GM23248 (cell line): ENCODE results near the gene ARHGAP25. TPM values are rescaled to one million over a fixed set of nuclear protein-coding genes. Genes with fewer than 3 reads are reported as not detected.

Source experiments
- DNase-seq: peaks from one replicate; pipeline ENCODE4 v3.0.0-alpha.2; 2015
- H2AFZ ChIP-seq: fragments of 200-600 bp; sonication (generic); 2 replicates; pipeline ENCODE4 v1.6.1; 2016; ENCODE audit warnings: antibody characterized with exemption
- H3F3A ChIP-seq: fragments of 200-600 bp; sonication (generic); 2 replicates; pipeline ENCODE4 v1.6.1; 2016; ENCODE audit warnings: mild to moderate bottlenecking, antibody characterized with exemption, mixed run types; ENCODE audit not compliant: insufficient read depth
- H3K27ac ChIP-seq: fragments of 200-600 bp; sonication (generic); 2 replicates; pipeline ENCODE4 v1.5.1; 2016; ENCODE audit warnings: mild to moderate bottlenecking
- H3K27me3 ChIP-seq: fragments of 200-600 bp; sonication (generic); replicated peaks from 2 replicates; pipeline ENCODE4 v1.6.1; 2016; ENCODE audit warnings: mild to moderate bottlenecking; ENCODE audit not compliant: insufficient read depth
- H3K36me3 ChIP-seq: fragments of 200-600 bp; sonication (generic); 2 replicates; pipeline ENCODE4 v1.6.1; 2016; ENCODE audit warnings: low read depth, mild to moderate bottlenecking
- H3K4me1 ChIP-seq: fragments of 200-600 bp; sonication (generic); 2 replicates; pipeline ENCODE4 v1.6.1; 2016; ENCODE audit warnings: mild to moderate bottlenecking; ENCODE audit not compliant: insufficient read depth
- H3K4me2 ChIP-seq: fragments of 200-600 bp; sonication (generic); one replicate; pipeline ENCODE4 v1.6.1; 2016; ENCODE audit warnings: mild to moderate bottlenecking; ENCODE audit not compliant: unreplicated experiment
- H3K4me3 ChIP-seq: fragments of 200-600 bp; sonication (generic); 2 replicates; pipeline ENCODE4 v1.5.1; 2016; ENCODE audit warnings: mild to moderate bottlenecking
- H3K79me2 ChIP-seq: fragments of 200-600 bp; sonication (generic); 2 replicates; pipeline ENCODE4 v1.6.1; 2016; ENCODE audit warnings: mild to moderate bottlenecking; ENCODE audit not compliant: insufficient read depth
- H3K9ac ChIP-seq: fragments of 200-600 bp; sonication (generic); 2 replicates; pipeline ENCODE4 v1.6.1; 2016; ENCODE audit warnings: mild to moderate bottlenecking
- H3K9me2 ChIP-seq: fragments of 200-600 bp; sonication (generic); 2 replicates; pipeline ENCODE4 v1.6.1; 2016; ENCODE audit warnings: mixed run types, mild to moderate bottlenecking, moderate library complexity; ENCODE audit not compliant: insufficient read depth
- H3K9me3 ChIP-seq: fragments of 200-600 bp; sonication (generic); one replicate; pipeline ENCODE4 v1.6.1; 2017; ENCODE audit warnings: low read depth
- H4K20me1 ChIP-seq: fragments of 200-600 bp; sonication (generic); 2 replicates; pipeline ENCODE4 v1.6.0; 2016; ENCODE audit not compliant: insufficient read depth
- EZH2 ChIP-seq: fragments of 200-600 bp; sonication (generic); IDR thresholded peaks from 2 replicates; pipeline ENCODE4 v1.6.1; 2018; ENCODE audit warnings: antibody characterized with exemption, mild to moderate bottlenecking; ENCODE audit not compliant: insufficient read depth, poor library complexity, severe bottlenecking
- EZH2phosphoT487 ChIP-seq: fragments of 200-600 bp; sonication (generic); IDR thresholded peaks from 2 replicates; pipeline ENCODE4 v1.6.1; 2018; ENCODE audit warnings: antibody characterized with exemption, moderate library complexity, mild to moderate bottlenecking, low read depth; ENCODE audit not compliant: insufficient read depth
- WGBS, 2 experiments: methylation state at CpG; one replicate each; pipeline ENCODE4 v1.1.6; 2015 to 2017; ENCODE audit warnings: low lambda C conversion rate in 2 of 2, low coverage in 1 of 2; ENCODE audit errors: missing lambda C conversion rate in 2 of 2; 5-methylcytosine and 5-hydroxymethylcytosine counted together
- in situ Hi-C: fragments of 300-500 bp; cut with MboI; formaldehyde crosslinking; loops from 2 replicates; pipeline ENCODE4 v1.15.0; 2020
- polyA plus RNA-seq: library from polyadenylated mRNA; unstranded; fragments of >200 nt; fragmentation: Nextera tagmentation; extraction: Ambion mirVana; gene quantifications from 2 replicates; pipeline ENCODE4 v1.2.1, GENCODE V29; 2016
- total RNA-seq: library from RNA; depleted of rRNA; stranded (reverse); fragments of >200 nt; shearing (Covaris generic); gene quantifications from 2 replicates; pipeline ENCODE4 v1.2.3, GENCODE V29; 2014

Gene ARHGAP25
- total and polyA plus RNA-seq, 2 experiments from 2014 or later: not detected

DNA sequence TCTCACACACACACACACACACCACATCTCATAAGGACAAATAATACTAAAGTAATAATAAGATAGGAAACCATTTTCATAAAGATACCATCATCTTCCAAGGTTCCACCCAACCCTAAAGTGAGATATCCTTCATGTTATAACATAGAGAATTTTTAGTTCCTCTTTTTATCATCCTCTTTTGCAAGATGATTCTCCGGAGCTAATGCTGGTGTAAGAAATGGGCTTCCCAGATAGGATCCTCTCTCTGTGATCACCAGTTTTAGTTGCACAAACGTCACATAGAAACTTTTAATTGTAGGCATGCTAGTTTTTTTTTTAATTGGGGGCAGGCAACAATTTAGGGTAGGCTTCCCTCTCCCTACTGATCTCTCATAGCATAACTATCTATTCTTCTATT lies 49.6 kb downstream of the ARHGAP25 start:
- Histone ChIP-seq H3K27me3 (peaks cover 39% of the 10 kb centered on the region), H3K9me2 (no peaks in the 10 kb centered on the region), H3K9me3 (no peaks in the 10 kb centered on the region), H3K4me2 (no peak overlapping the region), H3K4me3 (no peak overlapping the region), H2AFZ (no peak overlapping the region), H3K4me1 (no peaks in the 10 kb centered on the region), H3K79me2 (no peaks in the 10 kb centered on the region), H3F3A (no peaks in the 10 kb centered on the region), H3K9ac (no peak overlapping the region), H3K27ac (no peak overlapping the region), H4K20me1 (no peaks in the 10 kb centered on the region), H3K36me3 (no peaks in the 10 kb centered on the region)
- DNase-seq: no peak
- TF ChIP-seq EZH2phosphoT487 (no peak), EZH2 (no peak)
- in situ Hi-C loops: no loop called here
- 5% methylated on average over 2 of the region's 2 CpGs for WGBS, 2 experiments

DNA sequence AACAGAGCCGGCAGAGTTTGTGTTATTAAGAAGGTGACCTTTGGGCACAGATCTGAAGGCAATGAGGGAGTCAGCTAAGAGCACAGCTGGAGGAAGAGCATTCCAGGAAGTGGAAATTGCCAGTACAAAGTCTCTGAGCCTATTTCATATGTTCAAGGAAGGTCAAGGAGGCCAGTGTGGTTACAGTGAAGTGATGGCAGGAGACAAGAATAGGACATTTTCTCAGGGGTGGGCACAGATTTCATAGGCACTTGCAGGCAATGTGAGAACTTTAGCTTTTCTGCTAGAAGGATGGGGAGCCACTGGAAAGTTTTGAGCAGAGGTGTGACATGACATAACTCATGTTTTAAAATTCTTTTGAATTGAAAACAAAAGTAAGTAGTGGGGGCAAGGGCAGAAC lies 50.3 kb downstream of the ARHGAP25 start:
- Histone ChIP-seq H3K4me2 (no peak overlapping the region), H3K36me3 (no peaks in the 10 kb centered on the region), H3K4me3 (no peak overlapping the region), H4K20me1 (no peaks in the 10 kb centered on the region), H3K4me1 (no peaks in the 10 kb centered on the region), H3K9me2 (no peaks in the 10 kb centered on the region), H3F3A (no peaks in the 10 kb centered on the region), H3K27ac (no peak overlapping the region), H3K27me3 (peaks cover 39% of the 10 kb centered on the region), H2AFZ (no peak overlapping the region), H3K79me2 (no peaks in the 10 kb centered on the region), H3K9me3 (no peaks in the 10 kb centered on the region), H3K9ac (no peak overlapping the region)
- in situ Hi-C loops: no loop called here
- DNase-seq: no peak
- TF ChIP-seq EZH2 (no peak), EZH2phosphoT487 (no peak)
- WGBS, 2 experiments: 79 to 82% methylated on average over 1 of the region's 1 CpG

DNA sequence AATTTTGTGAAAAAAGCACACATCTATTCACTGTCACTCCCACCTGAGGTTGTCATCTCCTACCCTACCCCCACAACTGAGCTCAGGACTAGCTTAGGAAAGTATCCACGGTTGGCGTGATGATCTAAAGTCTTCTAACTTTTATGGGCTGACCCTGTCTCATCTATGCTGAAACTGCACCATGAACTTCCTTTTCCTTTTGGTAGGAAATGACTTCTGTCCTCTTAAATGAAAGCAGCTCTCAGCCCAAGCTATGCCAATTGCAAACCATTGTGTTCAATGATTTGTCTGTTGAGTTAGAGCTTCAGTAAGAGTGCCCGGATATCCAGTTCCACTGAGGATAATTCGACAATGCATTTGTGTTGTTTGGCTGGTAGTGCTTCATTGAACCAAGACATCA lies 52.7 kb downstream of the ARHGAP25 start:
- H3K27ac ChIP-seq: no peak overlapping the region
- no peaks in the 10 kb centered on the region for H3K9me2 ChIP-seq
- H3F3A ChIP-seq: no peaks in the 10 kb centered on the region
- H2AFZ ChIP-seq: no peak overlapping the region
- H3K9me3 ChIP-seq: no peaks in the 10 kb centered on the region
- H3K27me3 ChIP-seq: peaks cover 45% of the 10 kb centered on the region
- H3K9ac ChIP-seq: no peak overlapping the region
- H4K20me1 ChIP-seq: no peaks in the 10 kb centered on the region
- H3K4me1 ChIP-seq: no peaks in the 10 kb centered on the region
- TF ChIP-seq EZH2: no peak
- TF ChIP-seq EZH2phosphoT487: no peak
- H3K4me2 ChIP-seq: no peak overlapping the region
- H3K36me3 ChIP-seq: no peaks in the 10 kb centered on the region
- H3K79me2 ChIP-seq: no peaks in the 10 kb centered on the region
- DNase-seq: no peak
- H3K4me3 ChIP-seq: no peak overlapping the region
- WGBS, 2 experiments: 56 to 66% methylated on average over 4 of the region's 4 CpGs
- in situ Hi-C loops: no loop called here

- WGBS, 2 experiments: 70 to 76% methylated on average over 7 of the region's 7 CpGs
- Histone ChIP-seq H3K4me3 (no peak overlapping the region), H3K4me1 (no peaks in the 10 kb centered on the region), H2AFZ (no peak overlapping the region), H3K27me3 (peaks cover 48% of the 10 kb centered on the region), H3K36me3 (no peaks in the 10 kb centered on the region), H3K27ac (no peak overlapping the region), H3K4me2 (no peak overlapping the region), H3K79me2 (no peaks in the 10 kb centered on the region), H3K9ac (no peak overlapping the region), H4K20me1 (no peaks in the 10 kb centered on the region), H3K9me2 (no peaks in the 10 kb centered on the region), H3F3A (no peaks in the 10 kb centered on the region), H3K9me3 (no peaks in the 10 kb centered on the region)
- no peak for DNase-seq
- in situ Hi-C loops: no loop called here
- TF ChIP-seq EZH2: no peak
- no peak for TF ChIP-seq EZH2phosphoT487
Measured at GRCh38 chr2:68789603-68790002, 55.0 kb downstream of the ARHGAP25 start.

GRCh38 chr2:68790600-68790999 lies 56.0 kb downstream of the ARHGAP25 start:
- no peak for DNase-seq
- no peak overlapping the region for H3K27ac ChIP-seq
- H3K9me2 ChIP-seq: no peaks in the 10 kb centered on the region
- H3K4me2 ChIP-seq: no peak overlapping the region
- no peak for TF ChIP-seq EZH2phosphoT487
- no peak for TF ChIP-seq EZH2
- H3K27me3 ChIP-seq: peaks cover 46% of the 10 kb centered on the region
- no peak overlapping the region for H3K4me3 ChIP-seq
- H3F3A ChIP-seq: no peaks in the 10 kb centered on the region
- H3K9me3 ChIP-seq: no peaks in the 10 kb centered on the region
- in situ Hi-C loops: no loop called here
- H4K20me1 ChIP-seq: no peaks in the 10 kb centered on the region
- 61 to 64% methylated on average over 7 of the region's 7 CpGs for whole genome bisulfite sequencing, 2 experiments
- no peak overlapping the region for H2AFZ ChIP-seq
- no peaks in the 10 kb centered on the region for H3K79me2 ChIP-seq
- no peaks in the 10 kb centered on the region for H3K4me1 ChIP-seq
- no peaks in the 10 kb centered on the region for H3K36me3 ChIP-seq
- H3K9ac ChIP-seq: no peak overlapping the region
